Measurements from ENCODE around the gene MSRB3. TPM values are rescaled to one million over a fixed set of nuclear protein-coding genes. Genes with fewer than 3 reads are reported as not detected.

The MSRB3 gene
- total RNA-seq, 1 experiment from 2014 or later, result 1.8 TPM

GRCh38 chr12:65276916-65277530, 1.5 kb upstream of the MSRB3 start:
- H3K36me3 Mint-ChIP-seq, result no peaks in the 10 kb centered on the region
- peaks cover 46% of the 10 kb centered on the region for H3K27me3 Mint-ChIP-seq (ENCODE audit: low read depth)
- H3K4me3 Mint-ChIP-seq, result no peak overlapping the region
- no peak overlapping the region for H3K27ac Mint-ChIP-seq
- ChIA-PET CTCF (no interaction called here), POLR2A (no interaction called here)
- no peaks in the 10 kb centered on the region for H3K9me3 Mint-ChIP-seq
- no peak for TF ChIP-seq GTF2I (CRISPR knock-in tag; conservative IDR thresholded peaks at IDR 0.05)
- TF ChIP-seq NFE2L1 (CRISPR knock-in tag; IDR thresholded peaks at IDR 0.05), result no peak
- no peak for TF ChIP-seq EMX1 (CRISPR knock-in tag; IDR thresholded peaks at IDR 0.05)
- no peak for TF ChIP-seq PREB (CRISPR knock-in tag; IDR thresholded peaks at IDR 0.05; ENCODE audit: borderline replicate concordance)
- TF ChIP-seq FOXJ3 (CRISPR knock-in tag; IDR thresholded peaks at IDR 0.05; ENCODE audit: borderline replicate concordance), result no peak
- TF ChIP-seq ZNF219 (CRISPR knock-in tag; IDR thresholded peaks at IDR 0.05; ENCODE audit: borderline replicate concordance), result no peak
- ATAC-seq (no peak), DNase-seq (ENCODE audit: low spot score) (no peak)
- H3K4me1 Mint-ChIP-seq, result peaks cover 20% of the 10 kb centered on the region

- H3K27ac Mint-ChIP-seq, result no peak overlapping the region
- TF ChIP-seq AR (CRISPR knock-in tag; IDR thresholded peaks at IDR 0.05) (no peak), ZNF263 (CRISPR knock-in tag; IDR thresholded peaks at IDR 0.05; ENCODE audit: low read depth) (peak; percentile 100)
- no peaks in the 10 kb centered on the region for H3K36me3 Mint-ChIP-seq
- POLR2A ChIA-PET, result no interaction called here
- H3K9me3 Mint-ChIP-seq, result no peaks in the 10 kb centered on the region
- peak overlapping the region; percentile 80 for H3K4me3 Mint-ChIP-seq
- peaks cover 20% of the 10 kb centered on the region for H3K4me1 Mint-ChIP-seq
- peak; percentile 17 for ATAC-seq
- peaks cover 47% of the 10 kb centered on the region for H3K27me3 Mint-ChIP-seq (ENCODE audit: low read depth)
- CTCF ChIA-PET, result no interaction called here
- DNase-seq (ENCODE audit: low spot score), result no peak
These were observed 398 bp upstream of the MSRB3 start for GRCh38 chr12:65277994-65278575.

- ATAC-seq (no peak), DNase-seq (ENCODE audit: low spot score) (no peak)
- H3K4me3 Mint-ChIP-seq, result peak overlapping the region; percentile 80
- ChIA-PET POLR2A (no interaction called here), CTCF (interaction anchor here (0.6 kb wide), 1 partner anchor 23 kb away, joined by 3 read pairs; no protein-coding TSS in a partner anchor)
- no peak for TF ChIP-seq NFATC4 (CRISPR knock-in tag; IDR thresholded peaks at IDR 0.05)
- no peak for TF ChIP-seq JUN (CRISPR knock-in tag; IDR thresholded peaks at IDR 0.05)
- no peak for TF ChIP-seq SMAD4 (CRISPR knock-in tag; IDR thresholded peaks at IDR 0.05)
- TF ChIP-seq MYBL2 (CRISPR knock-in tag; IDR thresholded peaks at IDR 0.05), result no peak
- TF ChIP-seq SP1 (CRISPR knock-in tag; conservative IDR thresholded peaks at IDR 0.05), result no peak
- TF ChIP-seq ZBTB21 (CRISPR knock-in tag; IDR thresholded peaks at IDR 0.05; ENCODE audit: borderline replicate concordance), result no peak
- H3K27ac Mint-ChIP-seq, result no peak overlapping the region
- peaks cover 20% of the 10 kb centered on the region for H3K4me1 Mint-ChIP-seq
- H3K9me3 Mint-ChIP-seq, result no peaks in the 10 kb centered on the region
- H3K27me3 Mint-ChIP-seq (ENCODE audit: low read depth), result peaks cover 47% of the 10 kb centered on the region
- H3K36me3 Mint-ChIP-seq, result no peaks in the 10 kb centered on the region
These were observed 1.1 kb downstream of the MSRB3 start for GRCh38 chr12:65279369-65280112.

GRCh38 chr12:65280306-65280705, 1.8 kb downstream of the MSRB3 start:
- CTCF ChIA-PET, result no interaction called here
- H3K9me3 Mint-ChIP-seq, result no peaks in the 10 kb centered on the region
- TF ChIP-seq ZNF423 (CRISPR knock-in tag; IDR thresholded peaks at IDR 0.05) (no peak), STAT6 (CRISPR knock-in tag; conservative IDR thresholded peaks at IDR 0.05; ENCODE audit: low read depth) (no peak), NFATC4 (CRISPR knock-in tag; IDR thresholded peaks at IDR 0.05) (no peak), ZNF219 (CRISPR knock-in tag; IDR thresholded peaks at IDR 0.05; ENCODE audit: borderline replicate concordance) (no peak), IRF1 (CRISPR knock-in tag; IDR thresholded peaks at IDR 0.05) (no peak), CREB1 (CRISPR knock-in tag; IDR thresholded peaks at IDR 0.05) (no peak), JAZF1 (CRISPR knock-in tag; IDR thresholded peaks at IDR 0.05) (no peak), JUN (CRISPR knock-in tag; IDR thresholded peaks at IDR 0.05) (no peak), RELA (CRISPR knock-in tag; IDR thresholded peaks at IDR 0.05; ENCODE audit: borderline replicate concordance) (no peak), RORB (CRISPR knock-in tag; IDR thresholded peaks at IDR 0.05) (no peak), ZNF671 (CRISPR knock-in tag; IDR thresholded peaks at IDR 0.05) (no peak), SMAD4 (CRISPR knock-in tag; IDR thresholded peaks at IDR 0.05) (no peak), MYBL2 (CRISPR knock-in tag; IDR thresholded peaks at IDR 0.05) (no peak)

More at GRCh38 chr12:65280306-65280705, 1.8 kb downstream of the MSRB3 start:
- peaks cover 18% of the 10 kb centered on the region for H3K4me1 Mint-ChIP-seq
- peaks cover 47% of the 10 kb centered on the region for H3K27me3 Mint-ChIP-seq (ENCODE audit: low read depth)
- H3K27ac Mint-ChIP-seq, result no peak overlapping the region
- no peaks in the 10 kb centered on the region for H3K36me3 Mint-ChIP-seq
- ATAC-seq (no peak), DNase-seq (ENCODE audit: low spot score) (no peak)
- no peak overlapping the region for H3K4me3 Mint-ChIP-seq
- POLR2A ChIA-PET, result no interaction called here
